ENCODE measurements around the gene BMERB1. TPM values are rescaled to one million over a fixed set of nuclear protein-coding genes. Genes with fewer than 3 reads are reported as not detected.
A peak's percentile ranks its signal among the peaks of the same experiment; 100 is the strongest.

The BMERB1 gene
- polyA plus RNA-seq, 6 donors from 2014 or later = 0.36 to 1.1 (median 0.82) TPM; not detected in 2

- H3K27ac Mint-ChIP-seq = peak overlapping the region in 1 of 6 donors; percentile 2
- H3K4me1 Mint-ChIP-seq = peaks cover 0 to 12% (median 12%) of the 10 kb centered on the region in 3 donors
- H3K9me3 Mint-ChIP-seq = no peaks in the 10 kb centered on the region
- DNase-seq (no peak), ATAC-seq (ENCODE audit: low read depth in 2 of 2) (no peak)
- H3K36me3 Mint-ChIP-seq = no peaks in the 10 kb centered on the region
- no peak overlapping the region for H3K4me3 Mint-ChIP-seq
- H3K27me3 Mint-ChIP-seq = peaks cover 0 to 10% (median 0%) of the 10 kb centered on the region in 3 donors
These were observed 61.5 kb downstream of the BMERB1 start for GRCh38 chr16:15495898-15496297.

GRCh38 chr16:15498427-15499175, 64.2 kb downstream of the BMERB1 start:
- H3K4me1 Mint-ChIP-seq = no peaks in the 10 kb centered on the region
- H3K27me3 Mint-ChIP-seq = peaks cover 0 to 10% (median 0%) of the 10 kb centered on the region in 3 donors
- ATAC-seq (ENCODE audit: low read depth in 2 of 2) (no peak), DNase-seq (no peak)
- H3K36me3 Mint-ChIP-seq = no peaks in the 10 kb centered on the region
- no peak overlapping the region for H3K4me3 Mint-ChIP-seq
- H3K27ac Mint-ChIP-seq = peak overlapping the region in 1 of 6 donors; percentile 64
- no peaks in the 10 kb centered on the region for H3K9me3 Mint-ChIP-seq

GRCh38 chr16:15502041-15502725, 67.8 kb downstream of the BMERB1 start:
- Mint-ChIP-seq H3K4me3 (no peak overlapping the region), H3K27ac (no peak overlapping the region), H3K36me3 (no peaks in the 10 kb centered on the region), H3K4me1 (no peaks in the 10 kb centered on the region), H3K9me3 (no peaks in the 10 kb centered on the region), H3K27me3 (peaks cover 2 to 18% (median 8%) of the 10 kb centered on the region in 3 donors)
- DNase-seq = no peak
- no peak for ATAC-seq (ENCODE audit: low read depth in 2 of 2)

- Mint-ChIP-seq H3K9me3 (no peaks in the 10 kb centered on the region), H3K27ac (peak overlapping the region in 1 of 6 donors; percentile 9), H3K4me1 (no peaks in the 10 kb centered on the region), H3K27me3 (peaks cover 13 to 21% (median 19%) of the 10 kb centered on the region in 3 donors), H3K4me3 (no peak overlapping the region), H3K36me3 (no peaks in the 10 kb centered on the region)
- DNase-seq = no peak
- ATAC-seq (ENCODE audit: low read depth in 2 of 2) = no peak
These were observed 72.1 kb downstream of the BMERB1 start for GRCh38 chr16:15506441-15506840.

GRCh38 chr16:15507301-15507958, 73.0 kb downstream of the BMERB1 start:
- H3K9me3 Mint-ChIP-seq = no peaks in the 10 kb centered on the region
- peaks cover 13 to 22% (median 21%) of the 10 kb centered on the region in 3 donors for H3K27me3 Mint-ChIP-seq
- no peaks in the 10 kb centered on the region for H3K4me1 Mint-ChIP-seq
- H3K4me3 Mint-ChIP-seq = no peak overlapping the region
- ATAC-seq (ENCODE audit: low read depth in 2 of 2) = no peak
- no peaks in the 10 kb centered on the region for H3K36me3 Mint-ChIP-seq
- no peak for DNase-seq
- H3K27ac Mint-ChIP-seq = peak overlapping the region in 1 of 6 donors; percentile 50

- no peaks in the 10 kb centered on the region for H3K9me3 Mint-ChIP-seq
- ATAC-seq (ENCODE audit: low read depth in 2 of 2) (no peak), DNase-seq (no peak)
- no peaks in the 10 kb centered on the region for H3K4me1 Mint-ChIP-seq
- H3K27me3 Mint-ChIP-seq = peaks cover 13 to 22% (median 21%) of the 10 kb centered on the region in 3 donors
- H3K4me3 Mint-ChIP-seq = no peak overlapping the region
- no peak overlapping the region for H3K27ac Mint-ChIP-seq
- no peaks in the 10 kb centered on the region for H3K36me3 Mint-ChIP-seq
These were observed 73.7 kb downstream of the BMERB1 start for GRCh38 chr16:15507959-15508627.

GRCh38 chr16:15509051-15509592, 74.7 kb downstream of the BMERB1 start:
- Mint-ChIP-seq H3K27ac (no peak overlapping the region), H3K4me3 (no peak overlapping the region), H3K36me3 (no peaks in the 10 kb centered on the region), H3K4me1 (no peaks in the 10 kb centered on the region), H3K27me3 (peaks cover 13 to 22% (median 21%) of the 10 kb centered on the region in 3 donors), H3K9me3 (no peaks in the 10 kb centered on the region)
- DNase-seq = no peak
- ATAC-seq (ENCODE audit: low read depth in 2 of 2) = no peak

- no peak for DNase-seq
- Mint-ChIP-seq H3K4me1 (no peaks in the 10 kb centered on the region), H3K9me3 (no peaks in the 10 kb centered on the region)
These were observed 75.5 kb downstream of the BMERB1 start for GRCh38 chr16:15509593-15510535.

GRCh38 chr16:15510992-15511391, 76.6 kb downstream of the BMERB1 start:
- DNase-seq = no peak
- H3K9me3 Mint-ChIP-seq = no peaks in the 10 kb centered on the region
- peak overlapping the region in 2 of 6 donors; percentile 35 to 74 for H3K27ac Mint-ChIP-seq
- no peaks in the 10 kb centered on the region for H3K36me3 Mint-ChIP-seq
- no peaks in the 10 kb centered on the region for H3K4me1 Mint-ChIP-seq
- H3K27me3 Mint-ChIP-seq = peaks cover 13 to 22% (median 21%) of the 10 kb centered on the region in 3 donors
- H3K4me3 Mint-ChIP-seq = no peak overlapping the region
- ATAC-seq (ENCODE audit: low read depth in 2 of 2) = no peak

More at GRCh38 chr16:15509593-15510535, 75.5 kb downstream of the BMERB1 start:
- no peak for ATAC-seq (ENCODE audit: low read depth in 2 of 2)
- Mint-ChIP-seq H3K36me3 (no peaks in the 10 kb centered on the region), H3K27me3 (peaks cover 13 to 22% (median 21%) of the 10 kb centered on the region in 3 donors), H3K27ac (peak overlapping the region in 1 of 6 donors; percentile 51), H3K4me3 (peak overlapping the region in 1 of 8 donors; percentile 55)

GRCh38 chr16:15511759-15512487, 77.5 kb downstream of the BMERB1 start:
- H3K36me3 Mint-ChIP-seq = no peaks in the 10 kb centered on the region
- no peaks in the 10 kb centered on the region for H3K9me3 Mint-ChIP-seq
- no peak overlapping the region for H3K4me3 Mint-ChIP-seq
- H3K27me3 Mint-ChIP-seq = peaks cover 13 to 15% (median 14%) of the 10 kb centered on the region in 3 donors
- H3K4me1 Mint-ChIP-seq = no peaks in the 10 kb centered on the region
- no peak for ATAC-seq (ENCODE audit: low read depth in 2 of 2)
- no peak for DNase-seq
- no peak overlapping the region for H3K27ac Mint-ChIP-seq

GRCh38 chr16:15513156-15513555, 78.8 kb downstream of the BMERB1 start:
- DNase-seq = no peak
- Mint-ChIP-seq H3K27ac (no peak overlapping the region), H3K27me3 (peaks cover 9 to 14% (median 11%) of the 10 kb centered on the region in 3 donors), H3K36me3 (no peaks in the 10 kb centered on the region), H3K4me3 (no peak overlapping the region), H3K4me1 (no peaks in the 10 kb centered on the region), H3K9me3 (no peaks in the 10 kb centered on the region)
- ATAC-seq (ENCODE audit: low read depth in 2 of 2) = no peak

- Mint-ChIP-seq H3K27ac (no peak overlapping the region), H3K27me3 (peaks cover 4 to 7% (median 5%) of the 10 kb centered on the region in 3 donors), H3K36me3 (no peaks in the 10 kb centered on the region), H3K9me3 (no peaks in the 10 kb centered on the region), H3K4me1 (peaks cover 0 to 3% (median 3%) of the 10 kb centered on the region in 3 donors), H3K4me3 (no peak overlapping the region)
- ATAC-seq (ENCODE audit: low read depth in 2 of 2) (no peak), DNase-seq (no peak)
These were observed 81.6 kb downstream of the BMERB1 start for GRCh38 chr16:15515992-15516391.

Measured in naive B cell (primary cell).